TTC549 (cell line): ENCODE measurements around the gene RCAN1.

Source experiments
- FAIRE-seq: peaks from 2 replicates; lab custom pipeline; 2012; peaks lifted over from hg19 to GRCh38; lab: Jason Lieb, UNC

RCAN1 gene

GRCh38 chr21:34536820-34537219 lies 78.1 kb downstream of the RCAN1 start:
- no peak for FAIRE-seq

GRCh38 chr21:34536311-34536710 lies 78.6 kb downstream of the RCAN1 start:
- FAIRE-seq: no peak

GRCh38 chr21:34535886-34536285 lies 79.0 kb downstream of the RCAN1 start:
- no peak for FAIRE-seq

GRCh38 chr21:34534522-34534921 lies 80.4 kb downstream of the RCAN1 start:
- no peak for FAIRE-seq

GRCh38 chr21:34533938-34534337 lies 81.0 kb downstream of the RCAN1 start:
- no peak for FAIRE-seq

- no peak for FAIRE-seq
These were observed 83.5 kb downstream of the RCAN1 start for GRCh38 chr21:34531399-34531798.

GRCh38 chr21:34530261-34530660 lies 84.7 kb downstream of the RCAN1 start:
- FAIRE-seq: no peak

- FAIRE-seq: no peak
These were observed 86.8 kb downstream of the RCAN1 start for GRCh38 chr21:34528131-34528561.

- FAIRE-seq: no peak
These were observed 88.2 kb downstream of the RCAN1 start for GRCh38 chr21:34526618-34527290.

GRCh38 chr21:34526241-34526617 lies 88.7 kb downstream of the RCAN1 start:
- no peak for FAIRE-seq

GRCh38 chr21:34524646-34525601 lies 90.0 kb downstream of the RCAN1 start:
- no peak for FAIRE-seq

GRCh38 chr21:34523019-34523555 lies 91.8 kb downstream of the RCAN1 start:
- FAIRE-seq: no peak

- no peak for FAIRE-seq
These were observed 92.6 kb downstream of the RCAN1 start for GRCh38 chr21:34522284-34522683.

- FAIRE-seq: no peak
These were observed 93.4 kb downstream of the RCAN1 start for GRCh38 chr21:34521561-34521960.

GRCh38 chr21:34520764-34521508 lies 94.0 kb downstream of the RCAN1 start:
- no peak for FAIRE-seq

- FAIRE-seq: no peak
These were observed 94.6 kb downstream of the RCAN1 start for GRCh38 chr21:34520281-34520680.

GRCh38 chr21:34519694-34520093 lies 95.2 kb downstream of the RCAN1 start:
- FAIRE-seq: no peak

- FAIRE-seq: no peak
These were observed 95.9 kb downstream of the RCAN1 start for GRCh38 chr21:34519016-34519415.

GRCh38 chr21:34518301-34518700 lies 96.6 kb downstream of the RCAN1 start:
- FAIRE-seq: no peak

GRCh38 chr21:34517491-34518245 lies 97.2 kb downstream of the RCAN1 start:
- no peak for FAIRE-seq

GRCh38 chr21:34517039-34517438 lies 97.9 kb downstream of the RCAN1 start:
- no peak for FAIRE-seq
